SK-N-SH (cell line): ENCODE results near the gene ADCY7. TPM values are rescaled to one million over a fixed set of nuclear protein-coding genes. Genes with fewer than 3 reads are reported as not detected.

ENCODE experiments used
- CTCF ChIA-PET: fragments of 300-600, 350-600 bp; formaldehyde crosslinking; extraction: SDS; loops from one replicate; lab custom pipeline; 2021; lab: Yijun Ruan, JAX
- POLR2A ChIA-PET: fragments of 350-600 bp; sonication (Branson Sonifier 250); formaldehyde crosslinking; extraction: SDS; loops from one replicate; lab custom pipeline; 2020; ENCODE audit warnings: antibody characterized with exemption, inconsistent platforms; lab: Yijun Ruan, JAX
- DNase-seq: peaks from one replicate; pipeline ENCODE4 v3.0.0; 2012
- H2AFZ ChIP-seq: fragments of 200-600 bp; sonication (generic); 2 replicates; pipeline ENCODE4 v1.8.1; 2016; ENCODE audit warnings: antibody characterized with exemption, mild to moderate bottlenecking, low read depth
- H3F3A ChIP-seq: fragments of 200-600 bp; sonication (generic); replicated peaks from 2 replicates; pipeline ENCODE3; 2016; ENCODE audit warnings: antibody characterized with exemption, mild to moderate bottlenecking; ENCODE audit not compliant: insufficient read depth
- H3K27ac ChIP-seq, 2 experiments: fragments of 200-500 bp in 1 of 2; fragments of 200-600 bp in 1 of 2; sonication (Bioruptor generic) in 1 of 2; sonication (generic), shearing (Covaris generic) in 1 of 2; 2 replicates each; pipeline versions ENCODE4 v1.5.1 to v1.6.1; 2014 to 2016; ENCODE audit warnings: low read depth in 2 of 2, inconsistent platforms in 1 of 2, low read length in 1 of 2, mild to moderate bottlenecking in 1 of 2, mixed read lengths in 1 of 2
- H3K27me3 ChIP-seq: fragments of 200-600 bp; sonication (generic), shearing (Covaris generic); 2 replicates; pipeline ENCODE4 v1.6.1; 2016; ENCODE audit warnings: mixed run types; ENCODE audit not compliant: insufficient read depth
- H3K36me3 ChIP-seq, 2 experiments: fragments of 200-500 bp in 1 of 2; fragments of 200-600 bp in 1 of 2; sonication (Bioruptor generic) in 1 of 2; sonication (generic) in 1 of 2; replicated peaks in 1 of 2; 2 replicates each; pipeline versions ENCODE3 to v1.5.1; 2014 to 2016; ENCODE audit warnings: low read length in 1 of 2, mild to moderate bottlenecking in 1 of 2; ENCODE audit not compliant: insufficient read depth in 2 of 2, control insufficient read depth in 1 of 2
- H3K4me1 ChIP-seq, 2 experiments: fragments of 200-500 bp in 1 of 2; fragments of 200-600 bp in 1 of 2; sonication (Bioruptor generic) in 1 of 2; sonication (generic), shearing (Covaris generic) in 1 of 2; 2 replicates each; pipeline versions ENCODE4 v1.5.1 to v1.6.1; 2014 to 2016; ENCODE audit warnings: low read depth in 1 of 2, low read length in 1 of 2, mixed run types in 1 of 2; ENCODE audit not compliant: insufficient read depth in 2 of 2, control insufficient read depth in 1 of 2
- H3K4me2 ChIP-seq: fragments of 200-600 bp; sonication (generic), shearing (Covaris generic); 2 replicates; pipeline ENCODE4 v1.6.1; 2017; ENCODE audit warnings: mixed run types
- H3K4me3 ChIP-seq, 2 experiments: fragments of 200-500 bp in 1 of 2; fragments of 200-600 bp in 1 of 2; sonication (Bioruptor generic) in 1 of 2; sonication (generic), shearing (Covaris generic) in 1 of 2; 2 replicates each; pipeline versions ENCODE4 v1.5.1 to v1.8.1; 2014 to 2016; ENCODE audit warnings: low read depth in 2 of 2, inconsistent platforms in 1 of 2, low read length in 1 of 2, mild to moderate bottlenecking in 1 of 2, mixed read lengths in 1 of 2, moderate library complexity in 1 of 2
- H3K79me2 ChIP-seq: fragments of 200-600 bp; sonication (generic); 2 replicates; pipeline ENCODE4 v1.8.1; 2017; ENCODE audit warnings: mild to moderate bottlenecking; ENCODE audit not compliant: insufficient read depth
- H3K9ac ChIP-seq: fragments of 200-600 bp; sonication (generic); 2 replicates; pipeline ENCODE4 v1.6.1; 2017; ENCODE audit warnings: mixed run types
- H3K9me2 ChIP-seq: fragments of 200-600 bp; sonication (generic); 2 replicates; pipeline ENCODE4 v1.6.1; 2017; ENCODE audit warnings: mixed run types
- H3K9me3 ChIP-seq: fragments of 200-600 bp; sonication (generic); 2 replicates; pipeline ENCODE4 v1.6.1; 2017; ENCODE audit warnings: mixed run types, mild to moderate bottlenecking, moderate library complexity
- H4K20me1 ChIP-seq: fragments of 200-600 bp; sonication (generic); 2 replicates; pipeline ENCODE4 v1.6.1; 2017; ENCODE audit warnings: mild to moderate bottlenecking, mixed run types; ENCODE audit not compliant: insufficient read depth
- CHD2 ChIP-seq: fragments of 150-350 bp; IDR thresholded peaks from 2 replicates; pipeline ENCODE4 v1.6.1; 2018; ENCODE audit warnings: low read length; ENCODE audit not compliant: partially characterized antibody
- CTCF ChIP-seq: fragments of 200-600 bp; sonication (generic); IDR thresholded peaks from 2 replicates; pipeline ENCODE4 v1.6.1; 2017; ENCODE audit warnings: antibody characterized with exemption, mild to moderate bottlenecking, moderate library complexity
- ELF1 ChIP-seq: IDR thresholded peaks from 2 replicates; pipeline ENCODE4 v1.4.0; 2012
- EP300 ChIP-seq, 2 experiments: IDR thresholded peaks; 2 replicates each; pipeline versions ENCODE4 v1.4.0 to v1.6.1; 2012; ENCODE audit warnings: borderline replicate concordance in 1 of 2, low read depth in 1 of 2, low read length in 1 of 2
- FOXM1 ChIP-seq: IDR thresholded peaks from 2 replicates; pipeline ENCODE4 v1.4.0; 2012; ENCODE audit warnings: low read depth, mild to moderate bottlenecking
- GABPA ChIP-seq: IDR thresholded peaks from 2 replicates; pipeline ENCODE4 v1.4.0; 2012; ENCODE audit warnings: low read depth, mild to moderate bottlenecking
- GATA2 ChIP-seq: sonication (generic); formaldehyde crosslinking; IDR thresholded peaks from 2 replicates; pipeline ENCODE4 v1.5.0; 2020; ENCODE audit warnings: mild to moderate bottlenecking, missing genetic modification reagents
- IRF3 ChIP-seq: fragments of 150-350 bp; IDR thresholded peaks from 2 replicates; pipeline ENCODE4 v1.6.1; 2016; ENCODE audit warnings: mild to moderate bottlenecking, low read depth, low read length
- JUND ChIP-seq: IDR thresholded peaks from 2 replicates; pipeline ENCODE4 v1.4.0; 2012
- NRF1 ChIP-seq: IDR thresholded peaks from 2 replicates; pipeline ENCODE4 v1.6.1; 2012; ENCODE audit warnings: low read depth, mild to moderate bottlenecking, low read length
- PBX3 ChIP-seq: IDR thresholded peaks from 2 replicates; pipeline ENCODE4; 2012
- POLR2AphosphoS5 ChIP-seq: IDR thresholded peaks from 2 replicates; pipeline ENCODE4 v1.6.1; 2012; ENCODE audit warnings: low read depth, low read length
- RCOR1 ChIP-seq: fragments of 150-350 bp; IDR thresholded peaks from 2 replicates; pipeline ENCODE4 v1.6.1; 2017; ENCODE audit warnings: antibody characterized with exemption, low read length
- REST ChIP-seq: IDR thresholded peaks from 2 replicates; pipeline ENCODE4 v1.6.1; 2012; ENCODE audit warnings: mild to moderate bottlenecking, low read depth, low read length, moderate library complexity
- TCF12 ChIP-seq: IDR thresholded peaks from 2 replicates; pipeline ENCODE4 v1.4.0; 2012
- USF1 ChIP-seq: IDR thresholded peaks from 2 replicates; pipeline ENCODE4 v1.4.0; 2012; ENCODE audit warnings: low read depth, borderline replicate concordance
- USF2 ChIP-seq: fragments of 150-350 bp; IDR thresholded peaks from 2 replicates; pipeline ENCODE4 v1.6.1; 2017; ENCODE audit warnings: antibody characterized with exemption, low read length, low read depth, borderline replicate concordance
- WGBS: methylation state at CpG from one replicate; pipeline ENCODE4 v1.1.6; 2017; ENCODE audit warnings: low lambda C conversion rate; 5-methylcytosine and 5-hydroxymethylcytosine counted together
- polyA plus RNA-seq, 3 experiments: library from polyadenylated mRNA; depleted of rRNA; stranded (reverse); fragments of >200 nt; gene quantifications; 2 replicates each; pipeline ENCODE4 v1.2.3, GENCODE V29; 2012

ADCY7 gene
- polyA plus RNA-seq, 1 of the 3 experiments (the other 2 are of a cell fraction), result 14.3 TPM

- no peaks in the 10 kb centered on the region for H4K20me1 ChIP-seq
- peak overlapping the region; percentile 66 for H3K9ac ChIP-seq
- H3K79me2 ChIP-seq, result peaks cover 17% of the 10 kb centered on the region
- H3K9me3 ChIP-seq, result no peaks in the 10 kb centered on the region
- POLR2A ChIA-PET, result interaction anchor here (1.4 kb wide), 1 partner anchor 17 kb away, joined by 5 read pairs; no protein-coding TSS in a partner anchor
- peak; percentile 60 for DNase-seq
- peak overlapping the region; percentile 81; the same call in 1 of the 2 replicates for H2AFZ ChIP-seq
- H3K4me3 ChIP-seq, result peak overlapping the region in 1 of 2 experiments; percentile 64; a peak in 2 of 4 replicates
- H3F3A ChIP-seq, result peaks cover 3% of the 10 kb centered on the region
- no peaks in the 10 kb centered on the region for H3K36me3 ChIP-seq
- peak overlapping the region; percentile 50 to 82 for H3K27ac ChIP-seq
- no peaks in the 10 kb centered on the region for H3K9me2 ChIP-seq
- peak overlapping the region; percentile 85 for H3K4me2 ChIP-seq
- 93% methylated on average over 8 of the region's 8 CpGs for WGBS
- H3K4me1 ChIP-seq, result peaks cover 18 to 37% of the 10 kb centered on the region in 2 experiments; a peak in 3 of 4 replicates
- TF ChIP-seq USF1, result no peak
- TF ChIP-seq CHD2, result no peak
- no peak for TF ChIP-seq ELF1
- no peak for TF ChIP-seq FOXM1
- TF ChIP-seq, all 33 proteins: peak for 0
- no peaks in the 10 kb centered on the region for H3K27me3 ChIP-seq
- CTCF ChIA-PET, result interaction anchor here (1.1 to 1.6 kb wide), 3 partner anchors 15 to 93 kb away, joined by 3 read pairs; no protein-coding TSS in a partner anchor
Observed at GRCh38 chr16:50267151-50267631, 840 bp downstream of the ADCY7 start.

- Histone ChIP-seq H2AFZ (no peak overlapping the region), H3K9ac (no peak overlapping the region), H3K4me2 (peak overlapping the region; percentile 85; the same call in 1 of the 2 replicates), H3K79me2 (peaks cover 17% of the 10 kb centered on the region), H3K36me3 (no peaks in the 10 kb centered on the region), H3K4me3 (no peak overlapping the region), H3F3A (peaks cover 3% of the 10 kb centered on the region), H4K20me1 (no peaks in the 10 kb centered on the region), H3K27ac (peak overlapping the region in 1 of 2 experiments; percentile 82; a peak in 2 of 4 replicates), H3K9me2 (no peaks in the 10 kb centered on the region), H3K9me3 (no peaks in the 10 kb centered on the region), H3K4me1 (peaks cover 18 to 41% of the 10 kb centered on the region in 2 experiments; a peak in 3 of 4 replicates), H3K27me3 (no peaks in the 10 kb centered on the region)
- ChIA-PET POLR2A (no interaction called here), CTCF (interaction anchor here (1.2 kb wide), 1 partner anchor 25 kb away, joined by 3 read pairs; no protein-coding TSS in a partner anchor)
- DNase-seq, result no peak
- 82% methylated on average over 3 of the region's 3 CpGs for WGBS
- TF ChIP-seq IRF3 (no peak), JUND (no peak), ELF1 (no peak), USF2 (no peak), TCF12 (no peak), EP300 (IDR thresholded peaks at IDR 0.05; ENCODE audit: borderline replicate concordance in 1 of 2, low read depth in 1 of 2, low read length in 1 of 2) (no peak), POLR2AphosphoS5 (no peak), NRF1 (no peak), PBX3 (no peak), CHD2 (no peak), REST (no peak), GATA2 (CRISPR knock-in tag) (no peak), RCOR1 (no peak), GABPA (no peak), CTCF (no peak)
Observed at GRCh38 chr16:50267651-50268050, 1.3 kb downstream of the ADCY7 start.
